Mucosa of gallbladder (tissue), 1 donor: ENCODE measurements around the gene CAPS2. TPM values are rescaled to one million over a fixed set of nuclear protein-coding genes. Genes with fewer than 3 reads are reported as not detected.
"Not testable (repeated sequence)": the region's sequence is repeated elsewhere in the genome, so short reads cannot be mapped to it uniquely, and the experiment has no call there.

Experiments
- DNase-seq: peaks from one replicate; pipeline ENCODE4 v3.0.0-alpha.2; 2020; ENCODE audit warnings: low spot score
- total RNA-seq: library from RNA; stranded (reverse); gene quantifications from one replicate; pipeline ENCODE4 v1.2.1, GENCODE V29; 2021
- donor health status: DM: no; HTN: no; CAD: no.

CAPS2 gene
- 12.4 TPM for total RNA-seq

- DNase-seq = peak; percentile 79
Observed at GRCh38 chr12:75329918-75330826, at the start of gene CAPS2. Gene CAPS2 (minus strand): TSS chr12:75330324. CDS start chr12:75326498, 3,826 bp downstream.

GRCh38 chr12:75378354-75378753 is 48.2 kb upstream of the CAPS2 start:
- DNase-seq = no peak

- DNase-seq = no peak
Observed at GRCh38 chr12:75374971-75375370, 44.8 kb upstream of the CAPS2 start.

- DNase-seq = no peak
Observed at GRCh38 chr12:75366629-75367028, 36.5 kb upstream of the CAPS2 start.

- DNase-seq = no peak
Observed at GRCh38 chr12:75364919-75365318, 34.8 kb upstream of the CAPS2 start.

GRCh38 chr12:75361408-75361807 is 31.3 kb upstream of the CAPS2 start:
- DNase-seq = no peak

GRCh38 chr12:75360920-75361319 is 30.8 kb upstream of the CAPS2 start:
- DNase-seq = no peak

- no peak for DNase-seq
Observed at GRCh38 chr12:75354011-75354410, 23.9 kb upstream of the CAPS2 start.

GRCh38 chr12:75350413-75350812 is 20.3 kb upstream of the CAPS2 start:
- no peak for DNase-seq

GRCh38 chr12:75349946-75350345 is 19.8 kb upstream of the CAPS2 start:
- DNase-seq = no peak

- not testable (repeated sequence) for DNase-seq
Observed at GRCh38 chr12:75346215-75346614, 16.1 kb upstream of the CAPS2 start.

- no peak for DNase-seq
Observed at GRCh38 chr12:75345531-75345930, 15.4 kb upstream of the CAPS2 start.

GRCh38 chr12:75341873-75342272 is 11.7 kb upstream of the CAPS2 start:
- DNase-seq = no peak

GRCh38 chr12:75337905-75338304 is 7.8 kb upstream of the CAPS2 start:
- DNase-seq = no peak

GRCh38 chr12:75334384-75335030 is 4.4 kb upstream of the CAPS2 start, which contains the start of gene GLIPR1L1:
Gene GLIPR1L1 (plus strand): TSS chr12:75334670. CDS start chr12:75334729, 59 bp downstream.
- peak; percentile 92 for DNase-seq

- no peak for DNase-seq
Observed at GRCh38 chr12:75327642-75328041, 2.5 kb downstream of the CAPS2 start.

GRCh38 chr12:75323663-75324062 is 6.5 kb downstream of the CAPS2 start:
- no peak for DNase-seq

- no peak for DNase-seq
Observed at GRCh38 chr12:75322464-75322863, 7.7 kb downstream of the CAPS2 start.

- DNase-seq = no peak
Observed at GRCh38 chr12:75317784-75318183, 12.3 kb downstream of the CAPS2 start.

GRCh38 chr12:75315518-75315917 is 14.6 kb downstream of the CAPS2 start:
- no peak for DNase-seq

GRCh38 chr12:75311369-75311768 is 18.8 kb downstream of the CAPS2 start:
- no peak for DNase-seq

- no peak for DNase-seq
Observed at GRCh38 chr12:75308279-75308678, 21.8 kb downstream of the CAPS2 start.
